ENCODE measurements around the gene CLECL1.

DNA sequence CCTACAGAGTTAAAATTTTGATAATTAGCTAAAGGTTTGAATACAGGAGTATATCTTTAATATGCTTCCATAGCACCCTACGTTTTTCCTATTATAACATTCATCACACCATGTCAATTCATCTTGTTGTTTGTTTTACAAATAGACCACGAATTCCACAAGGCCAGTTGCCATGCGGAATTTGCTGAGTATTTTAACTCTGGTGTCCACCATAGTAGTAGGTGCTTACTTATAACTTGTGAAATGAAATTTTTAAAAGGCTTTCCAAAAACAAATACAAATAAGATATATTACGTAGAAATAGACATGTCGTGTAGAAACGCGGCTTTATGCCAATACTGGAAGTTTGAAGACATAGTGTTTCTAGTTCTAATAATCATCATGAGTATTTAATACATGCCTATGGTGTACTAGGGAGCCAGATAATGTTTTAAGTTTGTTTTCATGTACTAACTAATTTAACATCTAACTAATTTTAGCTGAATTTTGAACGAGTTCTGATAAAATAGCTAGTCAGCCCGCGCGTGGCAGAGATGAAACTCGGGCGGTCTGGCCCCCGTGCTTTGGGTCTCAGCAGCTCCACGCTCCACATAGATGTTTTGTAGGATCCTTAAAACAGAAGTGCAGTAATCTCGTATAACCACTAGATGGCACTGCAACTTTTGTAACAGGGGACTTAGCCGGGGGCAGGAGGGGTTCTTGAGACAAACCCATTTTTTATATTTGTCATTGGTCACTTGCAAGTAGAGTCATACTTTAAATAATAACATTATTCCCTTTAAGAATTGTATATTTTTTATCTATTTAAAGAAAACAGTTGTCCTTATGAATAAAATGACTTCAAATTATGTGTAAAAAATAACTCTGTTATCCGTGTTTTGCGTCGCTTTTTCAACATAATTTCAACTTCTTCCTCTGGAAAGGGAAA lies 17.6 kb upstream of the CLECL1 start:
- TF ChIP-seq, protein P1, sequence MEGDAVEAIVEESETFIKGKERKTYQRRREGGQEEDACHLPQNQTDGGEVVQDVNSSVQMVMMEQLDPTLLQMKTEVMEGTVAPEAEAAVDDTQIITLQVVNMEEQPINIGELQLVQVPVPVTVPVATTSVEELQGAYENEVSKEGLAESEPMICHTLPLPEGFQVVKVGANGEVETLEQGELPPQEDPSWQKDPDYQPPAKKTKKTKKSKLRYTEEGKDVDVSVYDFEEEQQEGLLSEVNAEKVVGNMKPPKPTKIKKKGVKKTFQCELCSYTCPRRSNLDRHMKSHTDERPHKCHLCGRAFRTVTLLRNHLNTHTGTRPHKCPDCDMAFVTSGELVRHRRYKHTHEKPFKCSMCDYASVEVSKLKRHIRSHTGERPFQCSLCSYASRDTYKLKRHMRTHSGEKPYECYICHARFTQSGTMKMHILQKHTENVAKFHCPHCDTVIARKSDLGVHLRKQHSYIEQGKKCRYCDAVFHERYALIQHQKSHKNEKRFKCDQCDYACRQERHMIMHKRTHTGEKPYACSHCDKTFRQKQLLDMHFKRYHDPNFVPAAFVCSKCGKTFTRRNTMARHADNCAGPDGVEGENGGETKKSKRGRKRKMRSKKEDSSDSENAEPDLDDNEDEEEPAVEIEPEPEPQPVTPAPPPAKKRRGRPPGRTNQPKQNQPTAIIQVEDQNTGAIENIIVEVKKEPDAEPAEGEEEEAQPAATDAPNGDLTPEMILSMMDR (IDR thresholded peaks at IDR 0.05; ENCODE audit: insufficient read depth, low read depth, low read length), result peak; percentile 85
- no peak for TF ChIP-seq EZH2 (IDR thresholded peaks at IDR 0.05; ENCODE audit: insufficient read depth, low read length)

All from astrocyte (in vitro differentiated cells and primary cell).